ENCODE results near the gene C6orf163.

DNA sequence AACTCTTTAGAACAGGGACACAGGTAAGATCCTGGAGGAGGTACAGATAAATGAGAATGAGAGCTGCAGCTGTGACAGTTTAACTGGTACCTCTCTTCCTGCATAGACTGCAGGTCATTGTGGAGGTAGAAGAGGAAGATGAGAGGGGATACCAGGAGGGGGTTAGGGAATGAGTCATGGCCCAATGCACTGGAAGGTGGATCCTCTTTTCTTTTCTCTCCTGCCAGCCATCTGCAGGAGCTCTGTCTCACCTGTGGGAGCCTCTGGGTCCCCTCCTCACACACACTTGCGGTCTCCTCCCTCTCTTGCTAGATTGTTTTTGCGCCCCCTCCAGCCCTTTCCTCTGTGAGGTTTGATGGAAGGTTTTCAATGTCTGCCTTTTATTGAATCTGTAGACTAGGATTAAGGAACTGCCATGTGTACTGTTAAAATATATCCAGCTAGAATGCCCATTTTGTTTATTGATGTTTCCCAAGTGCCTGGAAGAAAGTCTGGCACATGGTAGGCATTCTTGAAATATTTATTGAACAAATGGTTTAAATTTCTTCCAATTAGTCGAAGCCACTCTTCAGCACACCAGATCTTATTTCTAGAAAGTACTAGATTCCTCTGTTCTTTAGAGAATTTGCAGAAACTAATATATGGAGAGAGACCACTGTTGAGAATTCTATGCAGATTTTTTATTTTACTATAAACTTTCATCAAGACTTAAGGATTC, 13.0 kb downstream of the C6orf163 start:
- TF ChIP-seq EZH2 (IDR thresholded peaks at IDR 0.05), result no peak
- TF ChIP-seq POLR2AphosphoS5 (IDR thresholded peaks at IDR 0.05; ENCODE audit: borderline replicate concordance, low read depth, low read length), result no peak
